Ishikawa (cell line): ENCODE data around the gene SPOUT1.

Source experiments
- CEBPB ChIP-seq: IDR thresholded peaks from 2 replicates; pipeline ENCODE4 v1.6.1; 2012
- CREB1 ChIP-seq: IDR thresholded peaks from 2 replicates; pipeline ENCODE4 v1.6.1; 2012; ENCODE audit warnings: low read depth
- EGR1 ChIP-seq: IDR thresholded peaks from 2 replicates; pipeline ENCODE4 v1.6.1; 2012
- EP300 ChIP-seq: IDR thresholded peaks from 2 replicates; pipeline ENCODE4 v1.6.1; 2012; ENCODE audit warnings: borderline replicate concordance
- RAD21 ChIP-seq: IDR thresholded peaks from 2 replicates; pipeline ENCODE4 v1.6.1; 2012; ENCODE audit warnings: low read depth
- REST ChIP-seq: IDR thresholded peaks from 2 replicates; pipeline ENCODE4 v1.6.1; 2012; ENCODE audit warnings: low read depth, mild to moderate bottlenecking
- TAF1 ChIP-seq: IDR thresholded peaks from 2 replicates; pipeline ENCODE4 v1.6.1; 2012; ENCODE audit warnings: low read depth, mild to moderate bottlenecking
- TCF12 ChIP-seq: IDR thresholded peaks from 2 replicates; pipeline ENCODE4 v1.6.1; 2012; ENCODE audit warnings: low read depth
- TEAD4 ChIP-seq: IDR thresholded peaks from 2 replicates; pipeline ENCODE4 v1.6.1; 2012
- USF1 ChIP-seq: IDR thresholded peaks from 2 replicates; pipeline ENCODE4 v1.6.1; 2012
- YY1 ChIP-seq: IDR thresholded peaks from 2 replicates; pipeline ENCODE4 v1.6.1; 2012; ENCODE audit warnings: low read depth
- ZBTB7A ChIP-seq: IDR thresholded peaks from 2 replicates; pipeline ENCODE4 v1.6.1; 2012; ENCODE audit warnings: low read depth
- TF ChIP-seq, protein P1 (sequence below): IDR thresholded peaks from 2 replicates; pipeline ENCODE4 v1.6.1; 2012

DNA sequence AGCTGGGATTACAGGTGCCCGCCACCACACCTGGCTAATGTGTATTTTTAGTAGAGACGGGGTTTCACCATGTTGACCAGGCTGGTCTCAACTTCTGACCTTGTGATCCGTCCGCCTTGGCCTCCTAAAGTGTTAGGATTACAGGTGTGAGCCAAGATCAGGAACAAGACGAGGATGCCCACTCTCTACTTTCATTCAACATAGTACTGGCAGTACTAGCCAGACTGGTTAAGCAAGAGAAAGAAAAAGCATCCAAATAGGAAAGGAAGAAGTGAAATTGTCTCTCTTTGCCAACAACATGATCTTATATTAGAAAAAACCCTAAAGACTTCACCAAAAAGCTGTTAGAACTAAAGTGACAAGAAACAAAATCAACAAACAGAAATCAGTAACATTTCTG is 18.7 kb downstream of the SPOUT1 start:
- TF ChIP-seq RAD21 (no peak), CREB1 (no peak), EGR1 (no peak), USF1 (no peak), TEAD4 (no peak), TCF12 (no peak), TAF1 (no peak), CEBPB (no peak), YY1 (no peak), EP300 (no peak), REST (no peak), ZBTB7A (no peak)
- TF ChIP-seq, protein P1, sequence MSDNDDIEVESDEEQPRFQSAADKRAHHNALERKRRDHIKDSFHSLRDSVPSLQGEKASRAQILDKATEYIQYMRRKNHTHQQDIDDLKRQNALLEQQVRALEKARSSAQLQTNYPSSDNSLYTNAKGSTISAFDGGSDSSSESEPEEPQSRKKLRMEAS = no peak
